Measurements from ENCODE around the gene MRPL58.

- TF ChIP-seq, protein P1, sequence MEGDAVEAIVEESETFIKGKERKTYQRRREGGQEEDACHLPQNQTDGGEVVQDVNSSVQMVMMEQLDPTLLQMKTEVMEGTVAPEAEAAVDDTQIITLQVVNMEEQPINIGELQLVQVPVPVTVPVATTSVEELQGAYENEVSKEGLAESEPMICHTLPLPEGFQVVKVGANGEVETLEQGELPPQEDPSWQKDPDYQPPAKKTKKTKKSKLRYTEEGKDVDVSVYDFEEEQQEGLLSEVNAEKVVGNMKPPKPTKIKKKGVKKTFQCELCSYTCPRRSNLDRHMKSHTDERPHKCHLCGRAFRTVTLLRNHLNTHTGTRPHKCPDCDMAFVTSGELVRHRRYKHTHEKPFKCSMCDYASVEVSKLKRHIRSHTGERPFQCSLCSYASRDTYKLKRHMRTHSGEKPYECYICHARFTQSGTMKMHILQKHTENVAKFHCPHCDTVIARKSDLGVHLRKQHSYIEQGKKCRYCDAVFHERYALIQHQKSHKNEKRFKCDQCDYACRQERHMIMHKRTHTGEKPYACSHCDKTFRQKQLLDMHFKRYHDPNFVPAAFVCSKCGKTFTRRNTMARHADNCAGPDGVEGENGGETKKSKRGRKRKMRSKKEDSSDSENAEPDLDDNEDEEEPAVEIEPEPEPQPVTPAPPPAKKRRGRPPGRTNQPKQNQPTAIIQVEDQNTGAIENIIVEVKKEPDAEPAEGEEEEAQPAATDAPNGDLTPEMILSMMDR (IDR thresholded peaks at IDR 0.05; ENCODE audit: control extremely low read depth in 1 of 3, insufficient read depth in 1 of 3, low read depth in 1 of 3, low read length in 3 of 3): no peak
- TF ChIP-seq MAX (IDR thresholded peaks at IDR 0.05) (no peak), PHF8 (conservative IDR thresholded peaks at IDR 0.05; ENCODE audit: low read depth, low read length) (no peak), CHD1 (IDR thresholded peaks at IDR 0.05; ENCODE audit: low read depth, low read length) (no peak), KDM5A (IDR thresholded peaks at IDR 0.05; ENCODE audit: low read length) (no peak), CREB1 (IDR thresholded peaks at IDR 0.05) (no peak), TAF1 (IDR thresholded peaks at IDR 0.05; ENCODE audit: low read depth, low read length) (no peak), JUN (IDR thresholded peaks at IDR 0.05; ENCODE audit: low read depth, low read length) (no peak), NRF1 (IDR thresholded peaks at IDR 0.05; ENCODE audit: low read depth, low read length) (no peak), SP2 (IDR thresholded peaks at IDR 0.05; ENCODE audit: low read length) (no peak), SIN3A (conservative IDR thresholded peaks at IDR 0.05 in 1 of 2, IDR thresholded peaks at IDR 0.05 in 1 of 2; ENCODE audit: low read depth in 1 of 2, low read length in 2 of 2) (no peak), POLR2A (IDR thresholded peaks at IDR 0.05; ENCODE audit: control extremely low read depth in 1 of 2, low read depth in 2 of 2, low read length in 2 of 2) (no peak)
These were observed 12.9 kb upstream of the MRPL58 start for GRCh38 chr17:74999523-74999922.
